Ovary (tissue), 3 donors: ENCODE results near the gene PHF3.

ENCODE experiments used
- EP300 ChIP-seq: sonication (generic); formaldehyde crosslinking; IDR thresholded peaks from one replicate; pipeline ENCODE4 v1.6.1; 2017; ENCODE audit warnings: antibody characterized with exemption
- POLR2A ChIP-seq: fragments of 450-650 bp; IDR thresholded peaks from one replicate; pipeline ENCODE4 v1.6.1; 2017; ENCODE audit warnings: antibody characterized with exemption, mild to moderate bottlenecking, moderate library complexity
- TF ChIP-seq, protein P1 (sequence below), 3 donors: fragments of 450-650 bp in 2 of 3; fragments of 200-600 bp in 1 of 3; IDR thresholded peaks; one replicate each; pipeline versions ENCODE4 v1.5.1 to v1.8.0; 2016 to 2022; ENCODE audit warnings: antibody characterized with exemption in 3 of 3, mild to moderate bottlenecking in 1 of 3
- donor health status: DM: no; HTN: no; CAD: no.

DNA sequence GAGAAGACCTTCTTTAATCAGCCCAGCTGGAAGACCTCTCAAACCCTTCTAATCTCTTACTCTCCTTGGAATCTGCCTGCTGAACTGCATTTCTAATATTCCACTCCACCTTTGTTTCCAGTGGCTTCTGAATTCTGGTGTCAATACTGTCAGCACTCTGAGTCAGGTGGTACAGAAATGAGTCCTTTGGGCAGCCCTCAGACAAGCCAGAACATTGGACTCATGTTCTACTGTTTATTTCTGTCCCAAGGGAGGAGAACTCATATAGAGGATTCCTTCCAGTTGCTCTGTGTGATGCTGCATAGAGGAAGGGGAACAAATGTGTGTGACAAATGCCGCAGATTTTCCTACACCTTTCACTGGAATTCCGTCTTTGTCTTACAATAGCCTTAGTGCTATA is 114.8 kb downstream of the PHF3 start:
- TF ChIP-seq POLR2A (no peak), EP300 (no peak)
- TF ChIP-seq, protein P1, sequence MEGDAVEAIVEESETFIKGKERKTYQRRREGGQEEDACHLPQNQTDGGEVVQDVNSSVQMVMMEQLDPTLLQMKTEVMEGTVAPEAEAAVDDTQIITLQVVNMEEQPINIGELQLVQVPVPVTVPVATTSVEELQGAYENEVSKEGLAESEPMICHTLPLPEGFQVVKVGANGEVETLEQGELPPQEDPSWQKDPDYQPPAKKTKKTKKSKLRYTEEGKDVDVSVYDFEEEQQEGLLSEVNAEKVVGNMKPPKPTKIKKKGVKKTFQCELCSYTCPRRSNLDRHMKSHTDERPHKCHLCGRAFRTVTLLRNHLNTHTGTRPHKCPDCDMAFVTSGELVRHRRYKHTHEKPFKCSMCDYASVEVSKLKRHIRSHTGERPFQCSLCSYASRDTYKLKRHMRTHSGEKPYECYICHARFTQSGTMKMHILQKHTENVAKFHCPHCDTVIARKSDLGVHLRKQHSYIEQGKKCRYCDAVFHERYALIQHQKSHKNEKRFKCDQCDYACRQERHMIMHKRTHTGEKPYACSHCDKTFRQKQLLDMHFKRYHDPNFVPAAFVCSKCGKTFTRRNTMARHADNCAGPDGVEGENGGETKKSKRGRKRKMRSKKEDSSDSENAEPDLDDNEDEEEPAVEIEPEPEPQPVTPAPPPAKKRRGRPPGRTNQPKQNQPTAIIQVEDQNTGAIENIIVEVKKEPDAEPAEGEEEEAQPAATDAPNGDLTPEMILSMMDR (IDR thresholded peaks at IDR 0.05): no peak
